PC-3 (cell line): ENCODE results near the gene PRUNE1.

ENCODE experiments used
- CTCF ChIP-seq: fragments of 300-600 bp; sonication (generic); conservative IDR thresholded peaks from 2 replicates; pipeline ENCODE4 v1.5.1; 2017; ENCODE audit warnings: antibody characterized with exemption, low read depth, mild to moderate bottlenecking, low read length
- EZH2 ChIP-seq: fragments of 300-600 bp; sonication (generic); IDR thresholded peaks from one replicate; pipeline ENCODE4 v1.6.1; 2017; ENCODE audit warnings: antibody characterized with exemption, mild to moderate bottlenecking, low read length; ENCODE audit not compliant: unreplicated experiment
- EZH2phosphoT487 ChIP-seq: fragments of 300-600 bp; sonication (generic); IDR thresholded peaks from 2 replicates; pipeline ENCODE4 v1.6.1; 2018; ENCODE audit warnings: mild to moderate bottlenecking, antibody characterized with exemption, low read length, borderline replicate concordance

DNA sequence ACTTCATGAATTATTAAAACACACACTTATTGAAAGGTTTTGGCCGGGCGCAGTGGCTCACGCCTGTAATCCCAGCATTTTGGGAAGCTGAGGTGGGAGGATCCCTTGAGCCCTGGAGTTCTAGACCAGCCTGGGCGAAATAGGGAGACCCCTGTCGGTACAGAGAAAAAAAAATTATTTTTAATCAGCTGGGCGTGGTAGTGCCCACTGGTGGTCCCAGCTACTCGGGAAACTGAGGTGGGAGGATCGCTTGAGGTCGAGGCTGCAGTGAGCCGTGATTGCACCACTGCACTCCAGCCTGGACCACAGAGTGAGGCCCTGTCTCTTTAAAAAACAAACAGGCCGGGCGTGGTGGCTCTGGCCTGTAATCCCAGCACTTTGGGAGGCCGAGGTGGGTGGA, 64.0 kb downstream of the PRUNE1 start:
- TF ChIP-seq CTCF (no peak), EZH2 (no peak), EZH2phosphoT487 (no peak)
